B cell (primary cell): Measurements from ENCODE around the gene TYK2. TPM values are rescaled to one million over a fixed set of nuclear protein-coding genes. Genes with fewer than 3 reads are reported as not detected.

Experiments
- ATAC-seq: fragments of 200-7000 bp; cut with Tn5 transposase; one replicate; pipeline ENCODE4 v1.10.0; 2021; ENCODE audit warnings: low read depth, mild to moderate bottlenecking, moderate number of reproducible peaks, moderate library complexity
- CTCF ChIA-PET: fragments of 350-600 bp; sonication (Branson Sonifier 250); formaldehyde crosslinking; loops from one replicate; lab custom pipeline; 2021; ENCODE audit warnings: antibody characterized with exemption, inconsistent platforms; lab: Charles Lee
- POLR2A ChIA-PET: fragments of 350-600 bp; sonication (Branson Sonifier 250); formaldehyde crosslinking; loops from one replicate; lab custom pipeline; 2021; ENCODE audit warnings: antibody characterized with exemption; lab: Charles Lee
- DNase-seq: peaks from one replicate; pipeline ENCODE4 v3.0.0; 2013
- H2AFZ ChIP-seq: 2 replicates; pipeline ENCODE4 v1.6.1; 2012; ENCODE audit warnings: mild to moderate bottlenecking, low read depth, low read length; ENCODE audit not compliant: insufficient read depth, poor library complexity, severe bottlenecking
- H3K27ac ChIP-seq, 2 donors: 1 replicate in 1 of 2; 2 replicates in 1 of 2; pipeline ENCODE4 v1.5.1; 2012 to 2013; ENCODE audit warnings: low read length in 2 of 2, mild to moderate bottlenecking in 2 of 2, moderate library complexity in 1 of 2
- H3K27me3 ChIP-seq, 4 experiments: fragments of 200-600 bp in 1 of 4; sonication (generic) in 1 of 4; replicated peaks in 1 of 4; 1 replicate in 2 of 4; 2 replicates in 2 of 4; pipeline versions ENCODE4 v1.6.1 to v1.7.0; 2013 to 2016; ENCODE audit warnings: low read length in 3 of 4, mild to moderate bottlenecking in 2 of 4, mixed read lengths in 1 of 4, moderate library complexity in 1 of 4; ENCODE audit not compliant: insufficient read depth in 4 of 4, control insufficient read depth in 3 of 4; ENCODE audit errors: control extremely low read depth in 1 of 4
- H3K36me3 ChIP-seq, 2 experiments: replicated peaks in 1 of 2; 1 replicate in 1 of 2; 2 replicates in 1 of 2; pipeline versions ENCODE4 v1.6.1 to v1.7.1; 2013; ENCODE audit warnings: low read length in 1 of 2; ENCODE audit not compliant: insufficient read depth in 2 of 2, control insufficient read depth in 1 of 2; ENCODE audit errors: control extremely low read depth in 1 of 2, extremely low read depth in 1 of 2
- H3K4me1 ChIP-seq, 2 donors: fragments of 200-600 bp in 1 of 2; sonication (generic) in 1 of 2; 1 replicate in 1 of 2; 2 replicates in 1 of 2; pipeline versions ENCODE4 v1.5.1 to v1.6.1; 2013 to 2017; ENCODE audit warnings: low read length in 2 of 2; ENCODE audit not compliant: control insufficient read depth in 2 of 2, insufficient read depth in 2 of 2
- H3K4me2 ChIP-seq: replicated peaks from 2 replicates; pipeline ENCODE3; 2012; ENCODE audit warnings: mild to moderate bottlenecking, low read depth, low read length; ENCODE audit not compliant: poor library complexity, severe bottlenecking
- H3K4me3 ChIP-seq, 5 experiments: fragments of 200-600 bp in 1 of 5; sonication (generic) in 1 of 5; 1 replicate in 3 of 5; 2 replicates in 2 of 5; pipeline versions ENCODE4 v1.5.1 to v1.7.0; 2011 to 2016; ENCODE audit warnings: low read length in 4 of 5, mild to moderate bottlenecking in 4 of 5, low read depth in 2 of 5, control low read depth in 1 of 5, moderate library complexity in 1 of 5; ENCODE audit not compliant: insufficient read depth in 1 of 5; ENCODE audit errors: control extremely low read depth in 1 of 5, extremely low read depth in 1 of 5
- H3K79me2 ChIP-seq: fragments of 200-600 bp; sonication (generic); one replicate; pipeline ENCODE4 v1.6.0; 2016; ENCODE audit warnings: low read length; ENCODE audit not compliant: control insufficient read depth, insufficient read depth
- H3K9ac ChIP-seq: fragments of 200-600 bp; sonication (generic); 2 replicates; pipeline ENCODE4 v1.6.1; 2017; ENCODE audit warnings: mild to moderate bottlenecking, low read length, moderate library complexity
- H3K9me3 ChIP-seq, 3 donors: one replicate each; pipeline versions ENCODE4 v1.6.1 to v1.7.1; 2013; ENCODE audit warnings: low read length in 2 of 3; ENCODE audit not compliant: control insufficient read depth in 2 of 3, insufficient read depth in 1 of 3; ENCODE audit errors: control extremely low read depth in 1 of 3
- H4K20me1 ChIP-seq: 2 replicates; pipeline ENCODE4 v1.6.0; 2012; ENCODE audit warnings: mild to moderate bottlenecking, low read length; ENCODE audit not compliant: insufficient read depth, control insufficient read depth, poor library complexity, severe bottlenecking
- H3K27ac Mint-ChIP-seq: one replicate; pipeline ENCODE4 v1.8.0; 2021; ENCODE audit warnings: mixed read lengths
- H3K27me3 Mint-ChIP-seq: one replicate; pipeline ENCODE4 v1.8.0; 2021; ENCODE audit warnings: mixed read lengths
- H3K4me1 Mint-ChIP-seq: one replicate; pipeline ENCODE4 v1.8.0; 2021; ENCODE audit warnings: mixed read lengths
- H3K4me3 Mint-ChIP-seq: one replicate; pipeline ENCODE4 v1.8.0; 2021; ENCODE audit warnings: mixed read lengths
- H3K9me3 Mint-ChIP-seq: one replicate; pipeline ENCODE4 v1.8.0; 2022; ENCODE audit warnings: mixed read lengths; ENCODE audit not compliant: insufficient read depth
- CTCF ChIP-seq: fragments of 200-600 bp; IDR thresholded peaks from one replicate; pipeline ENCODE4 v1.8.0; 2022; ENCODE audit warnings: antibody characterized with exemption, mild to moderate bottlenecking
- EZH2 ChIP-seq: IDR thresholded peaks from 2 replicates; pipeline ENCODE4 v1.6.1; 2012; ENCODE audit warnings: borderline replicate concordance, low read depth, mild to moderate bottlenecking, moderate library complexity, low read length; ENCODE audit not compliant: insufficient read depth, poor library complexity, severe bottlenecking
- WGBS: methylation state at CpG from one replicate; pipeline ENCODE4 v1.1.5; 2013; ENCODE audit warnings: missing lambda C conversion rate; ENCODE audit not compliant: insufficient coverage; 5-methylcytosine and 5-hydroxymethylcytosine counted together
- intact Hi-C: fragments of 100-400 bp; cut with micrococcal nuclease; formaldehyde crosslinking; loops from one replicate; pipeline ENCODE4 v1.10.0; 2022
- polyA plus RNA-seq: library from polyadenylated mRNA; depleted of rRNA; stranded (reverse); fragments of >200 nt; gene quantifications from 2 replicates; pipeline ENCODE4 v1.2.3, GENCODE V29; 2012
- total RNA-seq, 2 donors: library from RNA; stranded (reverse); fragments of 120-200 nt in 1 of 2; gene quantifications; 1 replicate in 1 of 2; 2 replicates in 1 of 2; pipeline versions ENCODE4 v1.2.3 to v1.2.4, GENCODE V29; 2013 to 2022

The TYK2 gene
- total and polyA plus RNA-seq, 2 donors (not counting 1 experiment from before 2014, with no cell fraction given) = 337 to 343 TPM

GRCh38 chr19:10346509-10346908, 33.9 kb downstream of the TYK2 start:
- Histone ChIP-seq H3K9ac (no peak overlapping the region), H3K27me3 (no peaks in the 10 kb centered on the region), H4K20me1 (no peaks in the 10 kb centered on the region), H3K79me2 (no peaks in the 10 kb centered on the region), H3K36me3 (peaks cover 0 to 13% of the 10 kb centered on the region in 2 experiments), H3K27ac (no peak overlapping the region), H3K4me1 (no peaks in the 10 kb centered on the region), H3K4me3 (no peak overlapping the region), H3K4me2 (no peak overlapping the region), H3K9me3 (no peaks in the 10 kb centered on the region), H2AFZ (no peak overlapping the region)
- WGBS = 91% methylated on average over 9 of the region's 10 CpGs
- Mint-ChIP-seq H3K9me3 (no peaks in the 10 kb centered on the region), H3K4me3 (no peak overlapping the region), H3K27me3 (no peaks in the 10 kb centered on the region), H3K27ac (no peak overlapping the region), H3K4me1 (no peaks in the 10 kb centered on the region)
- TF ChIP-seq CTCF (no peak), EZH2 (no peak)
- ATAC-seq (no peak), DNase-seq (no peak)
- CTCF ChIA-PET = interaction anchor here (0.8 kb wide), 1 partner anchor 78 kb away, joined by 4 read pairs; no protein-coding TSS in a partner anchor
- POLR2A ChIA-PET = interaction anchor here (1.0 kb wide), 1 partner anchor 57 kb away, joined by 3 read pairs; no protein-coding TSS in a partner anchor
- intact Hi-C loops = no loop called here

GRCh38 chr19:10344780-10345179, 35.6 kb downstream of the TYK2 start:
- WGBS = 100% methylated on average over 2 of the region's 10 CpGs
- H3K36me3 ChIP-seq = peaks cover 0 to 1% of the 10 kb centered on the region in 2 experiments
- no peak overlapping the region for H3K27ac ChIP-seq
- no peak overlapping the region for H2AFZ ChIP-seq
- H3K27ac Mint-ChIP-seq = no peak overlapping the region
- H3K4me1 ChIP-seq = peaks cover 4 to 9% of the 10 kb centered on the region in 2 donors
- TF ChIP-seq CTCF (no peak), EZH2 (no peak)
- H3K9me3 Mint-ChIP-seq = no peaks in the 10 kb centered on the region
- no peak overlapping the region for H3K4me2 ChIP-seq
- H3K4me3 Mint-ChIP-seq = no peak overlapping the region
- DNase-seq = no peak
- ATAC-seq = no peak
- H3K27me3 Mint-ChIP-seq = no peaks in the 10 kb centered on the region
- H4K20me1 ChIP-seq = no peaks in the 10 kb centered on the region
- intact Hi-C loops = no loop called here
- H3K79me2 ChIP-seq = peaks cover 7% of the 10 kb centered on the region
- H3K4me1 Mint-ChIP-seq = peaks cover 5% of the 10 kb centered on the region
- no peaks in the 10 kb centered on the region for H3K9me3 ChIP-seq
- POLR2A ChIA-PET = interaction anchor here (0.7 kb wide), 1 partner anchor 11 kb away, joined by 4 read pairs; no protein-coding TSS in a partner anchor
- CTCF ChIA-PET = interaction anchor here (0.9 kb wide), 1 partner anchor 12 kb away, joined by 3 read pairs; the partner anchor contains the start of gene RAVER1
- H3K4me3 ChIP-seq = no peak overlapping the region
- no peaks in the 10 kb centered on the region for H3K27me3 ChIP-seq
- no peak overlapping the region for H3K9ac ChIP-seq
